H4 (cell line): ENCODE measurements around the gene ANKRD6. TPM values are rescaled to one million over a fixed set of nuclear protein-coding genes. Genes with fewer than 3 reads are reported as not detected.
"Not testable (repeated sequence)": the region's sequence is repeated elsewhere in the genome, so short reads cannot be mapped to it uniquely, and the experiment has no call there.

ENCODE experiments used
- DNase-seq: peaks from one replicate; pipeline ENCODE4 v3.0.0-alpha.2; 2015; ENCODE audit warnings: low spot score
- total RNA-seq: library from RNA; depleted of rRNA; stranded (reverse); fragments of >200 nt; shearing (Covaris generic); gene quantifications from 2 replicates; pipeline ENCODE4 v1.2.3, GENCODE V29; 2014; rRNA removed

ANKRD6 gene
- total RNA-seq = 3.2 and 3.4 TPM in 2 replicates

DNA sequence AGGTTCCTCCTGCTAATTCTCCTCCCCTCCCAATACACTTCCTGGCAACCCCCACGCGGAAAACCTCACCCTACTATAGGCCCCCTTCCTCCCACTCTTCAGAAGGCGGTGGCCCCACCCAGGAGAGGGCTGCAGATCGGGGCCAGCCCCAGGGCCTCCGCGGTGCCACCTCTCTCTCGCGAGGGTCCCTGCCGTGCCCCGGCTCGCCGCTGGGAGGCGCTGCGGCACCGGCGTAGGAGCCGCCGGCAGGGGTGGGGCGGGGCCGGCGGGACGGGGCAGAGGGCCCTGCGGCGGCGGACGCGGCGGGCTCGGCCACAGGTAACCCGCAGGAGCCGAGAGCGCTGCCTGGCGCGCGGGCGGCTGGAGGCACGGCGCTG is at the start of gene ANKRD6:
TSS of gene ANKRD6 (plus strand) at position 278 of the 377 bp plus-strand sequence. CDS start 133,825 bp downstream, outside the sequence.
- peak; percentile 14 for DNase-seq

DNA sequence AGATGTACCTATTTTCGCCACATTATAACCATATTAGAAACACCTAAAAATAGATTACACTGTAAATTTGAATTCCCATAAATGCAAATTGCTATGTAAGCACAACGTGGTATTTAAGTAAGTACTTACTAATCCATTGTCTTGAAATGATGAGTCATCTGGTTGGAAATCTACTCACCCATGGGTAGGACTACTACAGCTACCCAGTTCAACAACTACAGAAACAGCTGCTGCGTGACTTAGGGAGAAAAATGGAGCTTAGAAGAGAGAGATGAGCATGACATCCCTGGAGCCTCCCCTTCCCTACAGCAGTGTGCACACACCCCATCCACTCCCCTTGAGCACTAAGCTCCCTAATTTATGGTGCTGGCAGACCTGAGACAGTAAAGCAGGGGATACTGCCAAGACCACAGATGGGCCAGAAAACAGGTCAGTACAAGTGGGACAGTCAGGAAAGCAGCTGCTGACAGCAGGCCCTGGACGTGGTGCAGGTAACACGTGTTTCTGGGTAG is 47.7 kb upstream of the ANKRD6 start:
- DNase-seq = peak; percentile 24

DNA sequence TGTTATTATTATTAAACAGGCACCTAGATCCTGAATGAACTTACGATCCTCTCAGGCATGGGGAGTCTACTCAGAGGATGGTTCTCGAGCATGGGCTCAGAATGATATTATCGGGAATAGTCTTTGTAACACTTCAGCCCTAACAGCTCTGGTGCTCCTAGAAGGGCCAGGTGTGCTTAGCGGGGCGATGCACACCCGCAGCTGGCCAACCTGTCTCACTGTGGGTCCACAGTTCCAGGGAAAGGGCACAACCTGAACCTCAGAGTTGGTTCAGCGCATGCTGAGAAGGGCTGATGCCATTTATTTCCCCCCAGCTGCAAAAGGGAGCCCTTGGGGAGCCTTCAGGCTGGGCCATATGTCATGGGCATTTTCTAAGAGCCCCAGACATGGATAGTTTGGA is 47.1 kb upstream of the ANKRD6 start:
- DNase-seq = no peak

DNA sequence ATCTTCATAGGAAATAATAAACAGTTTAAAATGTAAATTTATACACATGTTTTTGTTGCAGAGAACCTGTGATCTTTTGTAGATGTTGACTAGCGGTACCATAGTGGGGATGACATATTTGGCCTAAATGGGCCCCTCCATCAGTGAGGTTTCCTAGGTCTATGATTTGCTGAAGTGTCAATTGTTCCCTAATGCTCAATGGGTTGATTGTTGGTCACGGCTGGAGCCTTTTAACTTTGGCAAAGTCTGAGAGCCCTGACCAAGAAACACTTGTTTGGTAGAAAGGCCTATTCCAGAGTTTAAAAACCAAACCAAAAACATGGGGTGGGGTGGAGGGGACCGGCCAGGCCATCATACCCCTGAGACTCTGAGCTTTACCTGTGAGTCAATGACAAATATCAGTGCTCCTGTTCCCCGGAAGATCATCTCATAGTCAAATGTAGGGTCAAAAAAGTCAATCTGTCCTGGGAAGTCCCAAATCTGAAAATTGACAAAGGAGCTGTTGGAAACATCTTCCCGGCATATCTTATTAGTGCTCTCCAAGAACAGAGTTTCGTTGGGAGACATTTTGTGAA is 45.9 kb upstream of the ANKRD6 start:
- DNase-seq = no peak

DNA sequence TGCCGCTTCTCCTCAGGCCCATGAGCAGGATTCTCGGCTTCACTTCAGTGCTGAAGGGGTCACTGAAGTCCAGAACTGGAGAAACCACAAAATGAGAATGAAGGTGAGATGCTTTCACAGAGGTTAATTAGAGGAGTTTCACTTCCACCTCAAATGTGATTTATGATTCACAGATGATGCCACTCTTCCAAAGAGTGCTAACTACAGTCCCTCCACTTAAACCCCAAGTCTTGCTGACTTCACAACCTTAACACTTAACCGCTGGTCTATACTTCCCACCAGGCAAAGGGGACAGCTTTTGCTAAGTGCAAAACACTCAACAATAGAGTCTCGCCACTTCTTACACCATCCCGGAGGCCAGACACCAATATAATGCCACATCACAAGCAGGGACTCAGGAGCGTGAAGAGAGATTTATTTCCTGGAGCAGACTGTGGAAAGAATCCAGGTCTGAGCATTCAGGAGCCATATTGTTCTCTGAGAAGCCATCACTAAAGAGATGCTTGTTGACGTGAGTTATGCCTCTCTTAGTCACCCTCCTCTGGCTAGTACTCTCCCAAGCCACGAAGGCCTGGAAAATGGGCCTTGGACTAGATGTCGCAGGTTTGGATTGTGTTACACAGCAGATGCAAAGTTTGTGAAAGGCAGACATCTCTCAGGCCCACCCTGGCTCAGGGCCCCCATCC is 45.3 kb upstream of the ANKRD6 start:
- DNase-seq = no peak

DNA sequence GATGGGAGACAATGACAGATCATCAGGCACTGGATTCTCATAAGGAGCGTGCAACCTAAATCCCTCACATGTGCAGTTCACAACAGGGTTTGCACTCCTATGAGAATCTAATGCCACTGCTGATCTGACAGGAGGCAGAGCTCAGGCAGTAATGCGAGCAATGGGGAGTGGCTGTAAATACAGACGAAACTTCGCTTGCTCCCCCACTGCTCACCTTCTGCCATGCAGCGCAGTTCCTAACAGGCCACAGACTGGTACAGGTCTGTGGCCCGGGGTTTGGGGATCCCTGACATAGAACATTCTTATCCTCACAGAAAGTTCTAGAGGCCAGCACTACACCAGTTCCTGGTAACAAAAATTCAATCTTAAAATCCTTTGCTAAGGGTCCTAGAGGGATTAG is 44.1 kb upstream of the ANKRD6 start:
- DNase-seq = no peak

DNA sequence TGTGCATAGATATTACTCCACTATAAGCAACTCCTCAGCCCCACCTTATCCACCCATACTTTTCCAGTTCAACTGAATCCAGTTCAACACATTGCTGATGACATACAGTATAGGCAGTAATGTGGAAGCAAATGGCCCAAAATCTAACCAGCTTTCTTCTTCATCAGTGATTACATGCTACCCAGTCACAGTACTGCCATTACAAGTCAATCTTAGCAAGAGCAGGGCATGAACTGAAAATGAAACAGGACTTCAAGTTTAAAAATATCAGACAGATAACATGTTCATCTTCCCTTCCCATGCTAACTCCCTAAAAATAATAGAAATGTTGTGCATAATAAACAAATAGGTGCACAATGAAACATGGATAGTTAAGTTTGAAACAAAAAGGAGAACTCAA is 40.1 kb upstream of the ANKRD6 start:
- no peak for DNase-seq

DNA sequence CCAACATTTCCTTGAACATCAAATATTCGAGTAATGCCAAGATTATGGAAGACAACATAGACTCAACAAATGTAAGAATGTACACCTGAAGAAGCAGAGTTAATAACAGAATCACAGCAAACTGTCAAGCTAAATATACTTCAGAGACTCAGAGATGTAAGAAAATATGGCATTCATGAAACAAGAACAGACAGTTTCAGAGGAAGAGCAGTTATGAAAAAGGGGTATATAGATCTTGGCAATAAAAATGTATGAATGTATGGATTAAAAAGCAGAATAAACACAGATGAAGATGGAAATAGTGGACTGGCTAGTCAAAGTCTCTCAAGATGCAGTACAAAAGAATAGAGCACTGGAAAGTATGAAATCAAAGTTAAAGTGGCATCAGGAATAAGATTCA is 39.3 kb upstream of the ANKRD6 start:
- no peak for DNase-seq

DNA sequence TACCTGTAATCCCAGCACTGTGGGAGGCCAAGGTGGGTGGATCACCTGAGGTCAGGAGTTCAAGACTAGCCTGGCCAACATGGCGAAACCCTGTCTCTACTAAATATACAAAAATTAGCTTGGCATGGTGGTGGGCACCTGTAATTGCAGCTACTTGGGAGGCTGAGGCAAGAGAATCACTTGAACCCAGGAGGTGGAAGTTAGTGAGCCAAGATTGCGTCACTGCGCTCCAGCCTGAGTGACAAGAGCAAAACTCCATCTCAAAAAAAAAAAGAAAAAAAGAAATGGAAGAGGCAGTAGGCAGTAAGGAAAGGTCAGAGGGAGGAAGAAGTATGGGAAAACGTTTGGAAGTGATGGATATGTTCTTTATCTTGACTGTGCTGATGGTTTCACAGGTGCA is 35.1 kb upstream of the ANKRD6 start:
- DNase-seq = not testable (repeated sequence)

DNA sequence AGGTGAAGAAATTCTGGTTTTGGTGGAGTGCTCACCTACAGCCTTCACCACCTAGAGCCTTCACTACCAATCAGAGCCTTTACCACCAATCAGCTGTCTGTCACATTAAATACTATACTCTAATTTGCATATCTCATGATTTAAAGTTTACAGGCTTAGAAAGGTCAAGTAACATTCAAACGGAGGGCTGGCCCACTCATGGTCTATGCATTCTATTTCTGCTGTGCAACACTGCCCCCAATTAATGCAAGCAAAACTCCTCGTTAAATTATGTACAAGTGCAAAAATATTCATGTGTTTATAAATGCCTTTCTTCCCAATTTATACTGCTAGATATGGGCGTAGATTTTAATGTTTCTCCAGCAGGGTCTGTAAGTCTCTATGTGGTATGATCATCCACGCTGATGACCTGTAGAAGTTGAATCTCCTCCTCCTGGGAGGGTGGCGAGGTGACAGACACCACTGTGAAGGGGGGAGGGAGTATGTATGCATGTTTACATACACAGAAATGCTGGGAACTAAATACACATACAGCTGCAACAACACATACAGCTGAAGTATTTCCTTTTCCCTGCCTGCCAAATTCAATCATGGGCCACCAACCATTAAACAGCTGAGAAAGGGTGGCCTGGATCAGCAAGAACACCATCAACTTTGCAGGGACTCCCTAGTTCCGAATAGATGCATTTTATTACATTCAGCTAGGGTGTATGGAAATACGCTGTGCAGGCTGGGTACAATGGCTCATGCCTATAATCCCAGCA is 34.0 kb upstream of the ANKRD6 start:
- DNase-seq = no peak

DNA sequence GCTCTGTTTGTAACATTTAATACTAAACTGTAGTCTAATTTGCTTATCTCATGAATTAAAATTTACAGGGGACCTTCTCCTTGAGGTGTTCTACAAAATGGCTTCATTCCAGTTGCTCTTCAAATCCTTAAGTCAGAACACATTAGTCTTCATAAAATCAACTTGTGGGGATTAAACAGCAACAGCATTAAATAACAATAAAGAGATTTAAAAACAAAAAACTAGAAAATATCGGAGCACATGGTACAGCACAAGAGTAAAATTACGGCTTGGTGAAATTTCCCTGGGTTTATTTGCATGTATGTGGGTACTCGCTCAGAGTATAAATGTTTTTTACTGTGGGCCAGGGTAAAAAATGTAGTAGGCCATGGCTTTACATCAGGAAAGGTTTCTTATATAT is 32.9 kb upstream of the ANKRD6 start:
- DNase-seq = no peak

DNA sequence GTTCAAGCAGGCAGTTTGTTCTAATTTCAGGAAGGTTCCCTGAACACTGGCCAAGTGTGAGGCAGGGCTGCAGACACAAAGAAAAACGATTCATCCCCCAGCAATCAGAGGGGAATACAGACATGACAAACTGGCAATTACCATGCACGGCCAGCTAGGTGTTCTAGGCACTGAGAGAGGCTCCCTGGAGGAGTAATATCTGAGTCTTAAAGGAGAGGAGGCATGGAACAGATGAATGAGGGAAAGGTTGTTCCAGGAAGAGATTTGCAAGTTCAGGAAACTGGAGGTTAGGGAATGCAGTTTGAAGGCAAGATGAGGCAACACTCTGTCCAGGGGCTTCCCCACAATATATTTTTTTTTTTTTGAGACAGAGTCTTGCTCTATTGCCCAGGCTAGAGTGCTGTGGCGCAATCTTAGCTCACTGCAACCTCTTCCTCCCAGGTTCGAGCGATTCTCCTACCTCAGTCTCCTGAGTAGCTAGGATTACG is 32.0 kb upstream of the ANKRD6 start:
- DNase-seq = no peak

DNA sequence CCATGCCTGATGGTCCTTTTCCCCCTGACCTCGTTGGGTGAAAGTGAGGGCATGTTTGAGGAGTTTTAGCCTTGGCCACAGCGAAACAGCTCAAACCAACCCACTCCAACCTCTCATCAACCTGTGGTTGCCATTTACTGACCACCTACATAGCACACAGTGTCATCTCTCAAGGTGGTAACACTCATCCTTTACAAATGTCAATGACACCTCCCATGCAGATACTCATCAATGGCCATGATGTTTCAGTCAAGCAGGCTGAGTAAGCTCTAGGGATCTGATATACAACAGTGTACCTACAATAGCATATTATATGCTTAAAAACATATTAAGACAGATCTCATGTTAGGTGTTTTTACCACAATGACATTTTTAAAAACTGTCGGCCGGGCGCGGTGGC is 30.2 kb upstream of the ANKRD6 start:
- no peak for DNase-seq

DNA sequence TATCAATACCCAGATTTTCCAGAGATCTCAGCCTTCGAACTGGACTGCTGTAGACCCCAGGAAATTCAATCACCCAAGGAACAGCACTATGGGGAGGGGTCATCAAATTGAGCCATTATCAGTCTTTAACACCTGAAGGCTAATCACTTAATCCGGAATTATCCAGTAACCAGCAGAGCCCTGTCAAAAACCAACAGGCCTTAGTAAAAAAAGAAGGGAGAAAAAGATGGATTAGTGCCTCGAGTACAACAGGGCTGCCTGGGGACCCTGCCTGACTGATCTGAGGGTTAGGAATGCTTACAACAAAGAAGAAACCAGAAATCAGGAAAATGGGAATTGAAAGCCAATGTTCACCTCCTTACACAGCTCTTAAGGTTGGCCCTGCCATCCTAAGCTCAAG is 28.4 kb upstream of the ANKRD6 start:
- no peak for DNase-seq

DNA sequence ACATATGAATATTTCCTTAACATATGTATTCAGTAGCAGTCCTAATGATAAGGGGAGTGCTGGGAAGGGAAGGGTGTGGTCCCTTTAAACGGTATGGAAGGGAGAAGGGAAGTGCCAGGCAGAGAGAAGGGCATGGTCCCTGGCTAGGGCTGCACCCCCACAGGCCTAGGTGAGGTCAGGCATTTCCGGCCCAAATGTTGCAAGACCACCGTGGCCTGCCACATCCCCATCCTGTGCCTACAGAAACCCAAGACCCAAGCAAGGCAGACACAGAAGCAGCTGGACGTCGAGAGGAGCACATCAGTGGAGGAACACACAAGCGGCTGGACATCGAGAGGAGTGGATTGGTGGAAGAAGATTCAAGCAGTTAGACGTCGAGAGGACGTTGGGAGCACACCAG is 26.8 kb upstream of the ANKRD6 start:
- no peak for DNase-seq

DNA sequence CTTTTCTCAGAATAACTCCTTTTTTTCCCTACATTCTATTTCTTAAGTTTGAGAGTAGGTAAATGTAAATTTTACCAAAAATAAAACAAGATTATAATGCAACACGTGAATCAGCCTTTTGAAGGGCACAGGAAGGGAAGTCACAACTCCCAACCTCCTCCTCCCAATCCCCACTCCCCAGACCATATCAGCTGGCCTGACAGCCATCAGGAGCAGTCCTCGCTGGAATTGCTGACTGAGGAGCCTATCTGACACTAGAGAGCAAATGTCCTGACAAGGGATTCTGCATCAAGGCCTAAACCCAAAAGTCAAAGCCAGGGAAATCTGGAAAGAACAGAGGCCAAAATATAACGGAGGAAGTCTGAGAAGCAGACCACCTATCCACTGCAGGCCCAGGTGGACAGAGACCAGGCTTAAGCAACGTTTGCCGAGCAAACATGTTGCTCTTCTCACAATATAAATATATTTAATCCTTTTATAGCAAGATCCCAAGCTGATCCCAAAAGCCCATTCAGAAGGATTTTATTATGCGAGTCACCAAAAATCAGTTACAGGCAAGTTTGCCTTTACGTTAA is 23.4 kb upstream of the ANKRD6 start:
- DNase-seq = no peak

DNA sequence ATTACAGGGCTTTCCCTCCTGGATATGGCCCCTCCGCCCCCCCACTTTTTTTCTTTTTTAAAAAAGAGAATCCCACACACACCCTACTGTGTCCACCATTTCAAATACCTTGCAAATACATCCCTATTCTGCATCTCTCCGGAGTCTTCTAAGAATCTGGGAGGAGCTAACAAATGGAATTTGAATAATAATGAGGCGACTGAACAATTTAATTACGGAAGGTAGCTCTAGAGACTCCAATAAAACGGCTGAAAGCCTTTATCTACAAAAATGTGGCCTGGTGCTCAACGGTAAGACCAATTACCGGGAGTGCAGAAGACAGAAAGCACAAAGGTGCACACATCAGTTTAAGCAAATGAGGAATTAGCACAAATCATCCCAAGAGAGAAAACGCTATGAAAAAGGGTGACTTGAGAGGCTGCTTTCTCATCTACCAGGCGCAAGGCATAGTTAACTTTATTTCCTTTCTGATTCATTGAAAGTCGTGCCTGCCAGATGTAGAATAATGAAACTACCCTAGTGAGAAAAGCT is 22.7 kb upstream of the ANKRD6 start:
- DNase-seq = no peak

DNA sequence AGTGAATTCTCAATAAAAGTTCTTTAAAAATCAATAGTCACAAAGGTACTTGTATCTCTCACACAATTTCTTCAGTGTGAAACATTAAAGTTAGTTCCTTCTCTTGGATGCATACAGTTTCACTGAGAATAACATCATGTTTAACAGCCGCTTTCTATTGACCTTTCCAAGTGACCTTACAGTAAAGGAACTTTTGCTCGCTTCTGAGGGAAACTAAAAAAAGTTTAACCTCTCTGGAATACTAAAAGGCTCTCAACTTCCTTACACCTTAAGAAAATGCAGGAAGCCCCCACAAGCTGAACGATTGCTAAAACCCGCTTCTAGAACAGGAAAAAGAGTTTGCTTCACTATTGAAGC is 22.2 kb upstream of the ANKRD6 start:
- DNase-seq = no peak

DNA sequence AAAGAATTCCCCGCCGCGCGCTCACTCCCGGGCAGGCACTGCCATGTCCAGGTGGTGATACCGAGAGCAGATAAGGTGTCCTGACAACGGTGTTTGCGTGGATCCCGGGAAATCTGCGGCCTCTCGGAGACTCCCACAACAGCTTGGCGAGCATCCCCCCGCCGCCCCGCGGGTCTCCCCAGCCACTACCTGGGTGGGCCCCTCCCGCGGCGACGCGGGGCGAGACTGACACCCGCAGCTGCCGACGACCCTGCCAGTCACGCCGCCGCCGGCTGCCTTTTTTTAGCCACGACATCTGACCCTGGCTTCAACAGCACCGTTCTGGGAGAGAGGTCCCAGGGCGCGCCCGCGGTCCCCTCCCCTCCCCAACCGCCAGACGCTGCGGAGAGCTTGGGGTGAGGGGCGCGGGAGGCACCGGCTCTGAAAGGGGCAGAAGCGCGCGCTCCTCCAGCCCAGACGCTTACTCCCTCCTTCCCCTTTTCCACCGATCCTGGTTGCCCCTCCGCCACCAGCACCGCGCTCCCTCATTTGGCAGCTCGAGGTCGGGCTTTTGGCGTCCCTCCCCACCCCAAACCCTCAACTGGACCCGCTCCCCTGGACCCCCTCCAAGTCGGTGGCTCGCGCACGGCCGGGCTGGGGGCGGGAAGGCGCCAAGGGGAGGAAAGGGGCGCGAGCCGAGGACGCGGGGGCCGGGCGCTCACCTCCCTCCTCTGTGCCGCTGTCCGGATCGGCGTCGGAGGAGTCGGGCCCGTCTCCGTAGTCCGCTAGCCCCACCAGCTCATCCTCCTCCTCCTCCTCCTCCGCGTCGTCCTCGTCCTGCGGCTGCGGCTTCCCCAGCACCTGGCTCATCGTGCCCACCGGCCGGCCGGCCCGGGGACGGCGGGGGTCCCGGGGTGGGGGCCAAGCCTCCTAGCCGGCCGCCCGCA is 21.5 kb upstream of the ANKRD6 start:
- no peak for DNase-seq

DNA sequence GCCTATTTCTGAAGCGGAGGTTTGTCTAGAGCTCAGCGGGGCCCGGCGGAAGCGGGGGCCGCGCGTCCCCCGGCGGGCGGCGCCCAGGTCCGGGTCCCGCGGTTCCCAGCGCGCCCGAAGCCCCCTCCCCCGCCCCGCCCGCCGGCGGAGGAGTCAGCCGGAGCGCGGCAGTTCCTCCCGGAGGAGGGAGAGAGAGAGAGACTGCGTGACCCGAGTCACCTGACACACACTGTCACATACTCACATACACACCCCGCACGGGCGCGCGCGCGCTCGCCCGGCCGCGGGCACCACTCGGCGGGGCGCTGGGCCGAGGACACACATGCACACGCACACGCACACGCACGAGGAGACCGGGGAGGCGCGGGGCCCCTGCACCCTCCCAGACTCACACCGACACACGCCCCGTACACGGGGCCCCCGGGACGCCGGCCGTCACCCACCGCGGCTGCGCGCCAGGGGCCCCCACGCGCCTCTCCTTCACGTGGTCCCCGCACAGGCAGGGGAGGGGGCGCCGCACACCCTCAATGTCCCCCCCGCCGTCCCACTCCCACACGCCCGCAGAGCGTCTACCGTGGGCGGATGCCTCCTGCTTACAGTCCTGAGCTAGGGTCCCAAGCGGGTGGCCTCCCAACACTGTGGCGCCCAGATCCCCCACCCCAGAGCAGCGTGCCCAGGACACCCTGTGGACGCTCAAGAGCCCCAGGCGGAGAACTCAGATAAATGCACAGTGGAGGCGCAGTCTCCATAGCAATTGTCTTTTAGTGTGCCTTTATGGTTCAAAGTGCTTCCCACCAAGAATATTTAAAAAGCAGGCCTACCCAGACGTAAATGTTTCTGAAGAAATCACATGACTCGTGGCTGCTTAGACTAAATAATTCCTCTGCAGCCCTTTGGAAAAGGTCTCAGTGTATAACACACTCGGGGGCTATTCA is 20.6 kb upstream of the ANKRD6 start, which contains the start of gene RRAGD:
TSS of gene RRAGD (minus strand) at position 203 of the 935 bp plus-strand sequence. CDS start 280 bp downstream, outside the sequence.
- peak; percentile 25 for DNase-seq
